ENCODE measurements around the gene TAS2R43. TPM values are rescaled to one million over a fixed set of nuclear protein-coding genes. Genes with fewer than 3 reads are reported as not detected.

TAS2R43 gene
- total and polyA plus RNA-seq, 10 of the 15 experiments (the other 5 are each of a cell fraction or from before 2014, with no cell fraction given): 0.09 to 2.1 (median 0.80) TPM; not detected in 5

GRCh38 chr12:11107719-11108118 lies 15.6 kb upstream of the TAS2R43 start:
- peaks cover 8% of the 10 kb centered on the region for H3K9me3 ChIP-seq (replicated peaks; ENCODE audit: control insufficient read depth, insufficient read depth, low read length)
- H3K4me3 ChIP-seq: no peak overlapping the region
- no peak overlapping the region for H3K27ac ChIP-seq (ENCODE audit: control insufficient read depth, insufficient read depth)
- no peaks in the 10 kb centered on the region; the same call in none of the 2 replicates for H3K79me2 ChIP-seq (ENCODE audit: control insufficient read depth, insufficient read depth, low read length)
- no peak for FAIRE-seq
- no peak for ATAC-seq
- TF ChIP-seq BCL11A (IDR thresholded peaks at IDR 0.05; ENCODE audit: low read depth, low read length): no peak
- no peak for TF ChIP-seq SREBF1 (IDR thresholded peaks at IDR 0.05; ENCODE audit: low read length)
- TF ChIP-seq IKZF1 (conservative IDR thresholded peaks at IDR 0.05): no peak
- TF ChIP-seq CEBPZ (IDR thresholded peaks at IDR 0.05; ENCODE audit: low read depth, low read length): no peak
- TF ChIP-seq NFYA (IDR thresholded peaks at IDR 0.05; ENCODE audit: borderline replicate concordance, low read depth, low read length): no peak
- no peak for TF ChIP-seq GABPA (IDR thresholded peaks at IDR 0.05; ENCODE audit: low read depth)
- no peak for TF ChIP-seq PAX8 (IDR thresholded peaks at IDR 0.05)
- TF ChIP-seq CREB1 (IDR thresholded peaks at IDR 0.05; ENCODE audit: low read depth): no peak
- TF ChIP-seq RELA (IDR thresholded peaks at IDR 0.05; ENCODE audit: borderline replicate concordance, partially characterized antibody): no peak
- no peak for TF ChIP-seq NR2C1 (IDR thresholded peaks at IDR 0.05)
- no peak for TF ChIP-seq ELK1 (IDR thresholded peaks at IDR 0.05; ENCODE audit: low read depth, low read length)
- no peak for TF ChIP-seq RB1 (IDR thresholded peaks at IDR 0.05; ENCODE audit: borderline replicate concordance)
- TF ChIP-seq POLR2AphosphoS5 (IDR thresholded peaks at IDR 0.05; ENCODE audit: low read length): no peak
- TF ChIP-seq ATF7 (IDR thresholded peaks at IDR 0.05; ENCODE audit: low read depth): no peak
- no peak for TF ChIP-seq CBX5 (IDR thresholded peaks at IDR 0.05; ENCODE audit: low read depth)
- TF ChIP-seq IRF3 (IDR thresholded peaks at IDR 0.05): no peak
- DNase-seq (ENCODE audit: low read depth, low spot score): no peak
- SMC1A ChIA-PET (ENCODE audit: uncharacterized antibody, unreplicated experiment): interaction anchor here (0.8 kb wide), 1 partner anchor 16 kb away, joined by 3 read pairs; no protein-coding TSS in a partner anchor
- POLR2A ChIA-PET: no interaction called here
- H3K4me1 ChIP-seq (ENCODE audit: control insufficient read depth, insufficient read depth, low read length): no peaks in the 10 kb centered on the region
- no peaks in the 10 kb centered on the region for H3K27me3 ChIP-seq (replicated peaks in 1 of 2; ENCODE audit: control insufficient read depth in 2 of 2, insufficient read depth in 2 of 2, low read length in 1 of 2)
- BruUV-seq (replicated peaks): no TSS peak
- CTCF ChIA-PET: interaction anchor here (1.2 kb wide), 1 partner anchor 9 kb away, joined by 4 read pairs; no protein-coding TSS in a partner anchor
- no peak overlapping the region for H3K9ac ChIP-seq (ENCODE audit: control insufficient read depth, insufficient read depth, low read length)
- H3K4me2 ChIP-seq (ENCODE audit: control insufficient read depth, insufficient read depth): no peak overlapping the region
- peaks cover 0 to 2% of the 10 kb centered on the region in 2 experiments; a peak in 2 of 4 replicates for H3K36me3 ChIP-seq (ENCODE audit: control insufficient read depth in 2 of 2, insufficient read depth in 2 of 2, low read length in 1 of 2)
- 100% methylated on average over 1 of the region's 1 CpG for WGBS (ENCODE audit: insufficient coverage, insufficient replicate concordance, low lambda C conversion rate, missing lambda C conversion rate)
- in situ Hi-C loops (cut with MboI): no loop called here
- H4K20me1 ChIP-seq (ENCODE audit: control insufficient read depth, insufficient read depth): no peaks in the 10 kb centered on the region
- H2AFZ ChIP-seq (ENCODE audit: control insufficient read depth, low read depth, low read length): no peak overlapping the region
- intact Hi-C loops (cut with micrococcal nuclease; ENCODE audit: unreplicated experiment): no loop called here
- RAD21 ChIA-PET (ENCODE audit: unreplicated experiment): no interaction called here
